ENCODE data around the gene CBFA2T3. TPM values are rescaled to one million over a fixed set of nuclear protein-coding genes. Genes with fewer than 3 reads are reported as not detected.

CBFA2T3 gene
- under 0.01 and 0.06 TPM in 2 replicates for total RNA-seq

DNA sequence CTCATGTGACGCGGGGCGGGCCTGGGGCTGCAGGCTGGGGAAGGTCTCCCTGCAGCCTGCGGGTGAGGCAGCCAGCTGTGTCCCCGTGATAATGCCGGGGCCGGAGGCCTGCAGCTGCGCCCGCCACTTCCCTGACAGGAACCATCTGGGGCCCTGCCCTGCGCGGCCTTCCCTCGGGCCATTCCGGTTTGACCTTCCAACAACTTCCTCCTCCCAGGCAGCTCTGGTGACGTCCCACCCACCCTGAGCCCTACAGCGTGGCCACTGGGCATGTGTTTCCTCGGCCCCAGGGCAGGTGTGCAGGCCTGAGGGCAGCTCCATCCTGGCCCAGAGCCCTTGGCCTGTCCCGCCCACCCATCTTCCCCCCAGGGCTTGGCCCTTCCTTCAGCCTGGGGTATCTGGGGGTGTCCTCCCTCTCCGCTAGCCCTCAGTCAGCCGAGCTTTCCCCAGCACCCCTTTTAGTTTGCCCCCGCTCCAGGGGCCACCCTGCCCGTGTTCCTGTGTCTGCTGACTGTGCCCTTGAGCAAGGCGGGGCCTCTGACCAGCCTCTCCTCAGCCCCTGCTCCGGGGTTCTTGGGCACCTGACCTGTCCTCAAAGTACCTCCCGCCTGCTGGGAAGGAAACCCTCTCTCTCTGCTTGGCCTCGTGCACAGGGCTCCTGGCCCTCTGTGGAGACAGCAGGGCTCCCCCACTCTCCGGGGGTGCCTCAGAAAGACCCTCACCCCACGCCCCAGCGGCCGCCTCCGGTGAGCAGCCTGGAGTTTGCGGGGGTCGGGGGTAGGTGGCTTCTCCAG lies at the start of gene CBFA2T3:
Gene CBFA2T3, minus strand, starts transcription at position 190 of the 794 bp plus-strand sequence. CDS start 400 bp downstream, outside the sequence.

DNA sequence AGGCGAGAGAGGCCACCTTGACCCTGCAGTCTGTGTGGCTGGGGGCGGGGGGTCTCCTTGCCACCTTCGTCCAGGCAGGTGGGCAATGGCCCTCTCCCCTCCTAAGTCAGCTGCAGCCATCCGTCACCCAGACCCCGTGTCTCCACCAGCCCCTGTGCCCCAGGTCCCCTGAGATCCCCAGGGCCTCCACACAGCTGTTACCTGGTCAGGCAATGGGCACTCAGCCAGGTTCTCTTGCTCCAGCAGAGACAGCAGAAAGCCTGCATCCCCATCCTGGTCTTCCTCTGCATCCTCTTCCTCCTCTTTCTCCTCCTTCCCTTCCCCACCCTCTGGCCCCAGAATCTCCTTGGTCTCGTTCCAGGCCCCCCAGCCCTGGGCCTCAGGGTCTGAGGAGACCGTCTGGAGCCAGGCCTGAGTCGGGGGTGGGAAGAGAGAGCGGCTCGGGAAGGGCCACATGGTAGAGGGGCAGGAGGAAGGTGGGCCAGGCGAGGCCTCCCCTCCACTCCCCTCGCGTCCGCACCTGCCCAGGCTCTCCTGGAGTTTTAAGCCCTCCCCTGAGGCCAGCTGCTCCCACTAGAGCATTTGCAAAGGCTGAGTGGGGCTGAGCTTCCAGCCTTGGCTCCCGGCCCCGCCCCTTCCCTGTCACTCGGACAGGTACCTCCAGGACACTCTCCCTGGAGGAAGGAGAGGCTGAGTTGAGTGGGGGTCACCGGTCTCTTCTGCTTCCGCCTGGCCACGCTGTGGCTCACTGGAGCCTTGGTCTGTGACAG lies 110.7 kb downstream of the CBFA2T3 start, which contains the start of gene PABPN1L:
Gene PABPN1L, minus strand, starts transcription at position 510 of the 770 bp plus-strand sequence. Its CDS starts 54 bp downstream, at position 456.

DNA sequence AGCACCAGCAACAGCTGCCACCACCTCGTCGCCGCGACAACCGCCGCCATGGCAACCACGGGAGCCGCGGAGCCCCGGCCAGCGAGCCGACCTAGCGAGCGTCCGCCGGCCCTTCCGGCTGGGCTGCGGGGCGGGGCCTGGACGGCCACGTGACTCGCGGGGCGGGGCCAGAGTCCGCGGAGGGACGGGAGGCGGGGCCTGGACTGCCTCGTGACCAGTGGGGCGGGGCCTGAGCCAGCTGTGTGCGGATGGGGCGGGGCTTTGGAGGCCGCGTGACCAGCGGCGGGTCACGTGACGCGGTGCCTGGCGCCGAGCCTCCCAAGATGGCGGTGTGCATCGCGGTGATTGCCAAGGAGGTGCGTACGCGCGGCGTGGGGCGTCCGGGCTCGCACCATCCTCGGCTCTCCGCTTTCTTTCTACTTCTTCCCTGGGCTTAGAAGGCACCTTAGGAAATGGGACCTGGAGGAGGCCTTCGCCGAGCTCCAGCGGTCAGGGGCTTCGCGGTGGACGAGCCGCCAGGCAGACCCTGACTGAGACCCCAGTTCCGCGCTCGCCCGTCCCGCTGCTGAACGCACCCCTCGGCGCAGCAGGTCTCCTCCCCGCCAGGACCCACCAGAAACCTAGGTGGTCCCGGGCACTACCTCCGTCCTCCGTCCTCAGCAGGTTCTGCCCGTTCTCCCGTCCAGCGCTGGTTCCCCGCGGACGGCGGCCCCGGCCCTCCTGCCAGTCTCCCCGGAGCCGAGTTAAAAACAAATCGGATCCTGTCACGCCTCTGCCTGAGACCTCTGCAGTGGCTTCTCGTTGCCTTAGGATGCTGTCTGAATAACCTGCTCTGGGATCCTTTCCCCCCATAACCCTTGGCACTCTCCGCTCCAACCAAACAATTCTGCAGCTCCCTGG lies 119.9 kb downstream of the CBFA2T3 start, which contains the start of the genes GALNS and TRAPPC2L:
Gene GALNS, minus strand, starts transcription at position 120 of the 900 bp plus-strand sequence. Its CDS starts 70 bp downstream, at position 50.
Gene TRAPPC2L, plus strand, starts transcription at position 300 of the 900 bp plus-strand sequence. Its CDS starts 24 bp downstream, at position 324.

Other genes starting within 250 kb of the CBFA2T3 start
- gene PIEZO1, start 192.0 kb downstream of the CBFA2T3 start, total RNA-seq: 280 and 993 TPM in 2 replicates
- 8.5 and 10.4 TPM in 2 replicates for gene CDT1, start 173.4 kb downstream of the CBFA2T3 start, total RNA-seq
- 89.9 and 96.5 TPM in 2 replicates for gene APRT, start 165.3 kb downstream of the CBFA2T3 start, total RNA-seq
- gene GALNS, start 120.3 kb downstream of the CBFA2T3 start, total RNA-seq: 11.5 and 33.2 TPM in 2 replicates
- gene TRAPPC2L, start 120.1 kb downstream of the CBFA2T3 start, total RNA-seq: 42.2 and 70.4 TPM in 2 replicates
- not detected in 2 replicates for gene PABPN1L, start 110.5 kb downstream of the CBFA2T3 start, total RNA-seq
- 18.6 and 29.5 TPM in 2 replicates for gene ACSF3, start 116.6 kb upstream of the CBFA2T3 start, total RNA-seq
- gene CDH15, start 194.5 kb upstream of the CBFA2T3 start, total RNA-seq: 0.06 and 0.16 TPM in 2 replicates
- not detected in 2 replicates for gene SLC22A31, start 223.3 kb upstream of the CBFA2T3 start, total RNA-seq
- gene ZNF778, start 240.5 kb upstream of the CBFA2T3 start, total RNA-seq: 5.7 and 18.1 TPM in 2 replicates